Fibroblast of skin of abdomen (primary cell): Measurements from ENCODE around the gene ATP2A2. TPM values are rescaled to one million over a fixed set of nuclear protein-coding genes. Genes with fewer than 3 reads are reported as not detected.
"Not testable (repeated sequence)": the region's sequence is repeated elsewhere in the genome, so short reads cannot be mapped to it uniquely, and the experiment has no call there.

Experiments
- DNase-seq: peaks from one replicate; pipeline ENCODE4 v3.0.0-alpha.2; 2013
- polyA plus RNA-seq, 2 experiments: library from polyadenylated mRNA; unstranded; fragments of 120-200 nt; gene quantifications; one replicate each; pipeline ENCODE4 v1.2.1, GENCODE V29; 2013; ENCODE audit not compliant: insufficient read length in 2 of 2

ATP2A2 gene
- 247 TPM for polyA plus RNA-seq (2013, experiment 1 of 2; ENCODE audit: insufficient read length)
- polyA plus RNA-seq (2013, experiment 2 of 2; ENCODE audit: insufficient read length), result 239 TPM

DNA sequence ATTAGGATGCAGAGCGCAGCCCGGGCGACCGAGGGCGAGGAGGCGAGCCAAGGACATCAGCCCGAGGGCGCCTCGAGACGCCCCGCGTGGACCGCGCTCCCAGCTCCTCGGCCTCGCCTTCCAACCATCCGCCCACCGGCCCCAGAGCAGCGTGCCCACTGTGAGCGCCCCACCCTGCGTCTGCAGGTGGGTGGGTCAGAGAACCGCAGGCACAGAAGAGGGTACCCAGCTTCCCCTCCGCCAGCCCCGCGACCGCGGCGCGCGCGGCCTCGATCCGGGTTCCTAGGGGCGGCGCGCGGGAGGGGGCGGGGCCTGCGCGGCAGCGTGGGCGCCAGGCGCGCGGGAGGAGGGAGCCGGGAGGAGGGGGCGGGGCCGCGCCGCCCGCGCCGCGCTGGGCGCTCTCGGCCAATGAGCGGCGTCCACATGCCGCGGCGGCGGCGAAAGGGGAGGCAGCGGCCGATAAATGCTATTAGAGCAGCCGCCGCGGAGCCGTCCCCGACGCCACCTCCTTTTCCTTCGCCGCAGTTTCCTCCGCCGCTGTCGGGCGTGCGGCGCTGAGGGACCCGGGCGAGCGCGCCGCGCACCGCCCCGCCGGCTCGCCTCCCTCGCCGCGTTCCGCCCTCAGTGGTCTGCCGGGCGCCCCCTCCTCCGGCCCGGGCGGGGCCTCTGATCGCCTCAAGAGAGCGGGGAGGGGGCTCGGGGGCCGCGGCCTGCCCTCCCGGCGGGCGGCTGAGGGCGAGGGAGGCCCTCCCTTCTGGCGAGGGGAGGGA lies at the start of gene ATP2A2:
ATP2A2 (plus strand) TSS at position 469 of the 770 bp plus-strand sequence. CDS start 543 bp downstream, outside the sequence.
- DNase-seq, result peak; percentile 94

DNA sequence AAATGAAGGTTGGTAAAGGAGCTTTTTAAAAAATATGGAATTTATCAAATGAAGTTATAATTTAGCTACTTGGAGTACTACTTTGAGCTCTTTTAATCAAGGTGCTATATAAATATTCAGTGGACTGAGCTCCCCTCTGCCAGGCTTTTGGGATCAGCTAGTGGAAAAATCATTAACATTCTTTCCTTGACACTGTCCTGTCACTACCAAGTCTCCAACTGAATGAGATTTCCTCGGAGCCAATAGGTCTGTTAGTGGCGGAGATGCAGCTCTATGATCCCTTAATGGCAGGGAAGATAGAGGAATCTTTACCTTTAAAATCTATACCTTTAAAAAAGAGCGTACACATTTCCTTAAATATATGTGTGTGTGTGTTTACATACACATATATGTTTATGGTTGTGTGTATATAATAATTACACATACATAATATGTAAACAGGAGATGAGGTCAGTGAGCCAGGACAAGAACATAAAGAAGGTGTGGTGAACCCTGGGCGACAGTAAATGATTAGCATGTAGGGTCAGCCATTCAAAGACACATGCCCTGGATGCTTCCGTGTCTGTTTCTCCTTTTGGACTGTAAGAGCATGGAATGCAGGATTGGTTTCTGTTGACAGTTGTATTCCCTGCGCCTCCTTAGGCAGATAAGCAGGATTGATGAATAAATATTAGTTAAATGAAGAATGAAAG lies 47.7 kb upstream of the ATP2A2 start:
- no peak for DNase-seq

DNA sequence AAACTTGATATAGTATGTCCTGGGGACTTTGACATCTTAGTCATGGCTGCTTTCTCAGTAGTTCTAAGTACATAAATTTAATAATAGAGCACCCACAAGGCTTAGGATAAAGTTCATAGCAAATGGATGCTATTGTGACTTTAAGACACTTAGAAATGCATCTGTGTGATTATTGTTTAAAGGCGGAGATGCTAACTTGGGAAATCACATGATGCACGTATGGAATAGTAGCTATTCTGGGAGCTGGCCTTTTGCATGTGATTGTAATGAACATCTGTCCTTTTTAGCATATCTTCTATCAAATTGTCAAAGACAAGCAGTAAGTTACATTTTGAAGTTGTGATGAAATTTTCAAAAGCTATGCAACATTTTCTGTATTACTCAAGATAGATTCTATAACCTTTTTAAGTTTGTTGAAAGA lies 46.7 kb upstream of the ATP2A2 start:
- no peak for DNase-seq

DNA sequence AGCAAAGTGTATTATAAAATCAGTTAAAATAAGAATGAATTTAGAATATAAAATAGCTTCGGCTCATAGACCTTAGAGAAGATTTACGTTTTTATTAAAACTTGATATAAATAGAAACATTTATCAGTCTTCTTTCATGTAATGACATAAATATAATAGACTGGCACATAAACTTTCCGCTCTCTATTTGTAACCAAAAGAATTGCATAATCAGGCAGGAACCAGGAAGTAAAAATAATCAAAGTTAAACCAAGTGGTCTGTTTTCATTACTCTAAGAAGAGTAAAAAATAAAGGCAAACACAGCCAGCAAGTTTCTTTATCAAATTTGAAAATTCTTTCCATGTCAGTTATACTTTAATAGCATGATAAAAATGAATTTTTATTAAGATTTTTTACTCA lies 46.3 kb upstream of the ATP2A2 start:
- no peak for DNase-seq

DNA sequence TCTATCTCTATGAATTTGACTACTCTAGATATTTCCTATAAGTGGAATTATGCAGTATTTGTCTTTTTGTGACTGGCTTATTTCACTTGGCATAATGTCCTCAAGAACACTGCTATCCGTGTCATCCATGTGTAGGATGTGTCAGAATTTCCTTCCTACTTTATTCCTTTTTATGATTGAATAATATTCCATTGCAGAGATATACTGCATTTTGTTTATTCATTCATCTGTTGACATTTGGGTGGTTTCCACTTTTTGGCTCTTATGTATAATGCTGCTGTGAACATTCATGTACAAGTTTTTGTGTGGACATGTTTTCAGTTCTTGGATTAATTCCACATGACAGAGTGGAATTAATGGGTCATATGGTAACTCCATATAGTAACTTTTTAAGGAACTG lies 45.7 kb upstream of the ATP2A2 start:
- no peak for DNase-seq

DNA sequence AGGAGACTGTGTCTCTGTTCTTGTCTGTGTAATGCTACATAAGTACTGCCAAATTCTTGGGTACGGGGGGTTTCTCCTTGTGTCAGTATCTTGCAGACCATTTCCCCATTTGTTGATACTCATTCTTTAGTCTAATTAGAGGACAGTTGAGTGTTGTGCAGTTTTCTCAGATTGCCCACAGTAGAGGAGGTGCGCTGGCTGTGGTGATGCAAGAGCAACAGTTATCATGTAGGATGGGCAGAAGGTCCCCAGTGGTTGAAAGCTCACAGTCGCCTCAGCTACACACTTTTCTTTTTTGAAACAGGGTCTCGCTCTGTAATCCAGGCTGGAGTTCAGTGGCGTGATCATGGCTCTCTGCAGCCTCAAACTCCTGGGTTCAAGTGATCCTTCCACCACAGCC lies 37.8 kb upstream of the ATP2A2 start:
- no peak for DNase-seq

DNA sequence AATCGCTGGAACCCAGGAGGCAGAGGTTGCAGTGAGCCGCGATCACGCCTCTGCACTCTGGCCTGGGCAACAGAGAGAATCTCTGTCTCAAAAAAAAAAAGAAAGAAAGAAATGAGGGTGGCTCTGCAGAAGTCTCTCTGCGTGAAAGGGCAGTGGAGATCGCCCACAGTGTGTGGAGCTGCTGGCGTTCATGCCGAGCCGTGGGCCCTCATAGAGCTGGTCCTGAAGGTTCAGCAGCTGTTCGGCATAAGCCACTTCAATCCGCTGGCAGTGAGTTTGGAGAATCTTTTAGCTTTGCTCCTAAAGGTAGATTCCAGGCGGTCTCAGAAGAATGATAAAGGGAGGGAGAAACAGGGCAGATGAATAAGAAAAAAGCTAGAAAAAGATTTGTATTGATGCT lies 36.7 kb upstream of the ATP2A2 start:
- DNase-seq, result no peak

DNA sequence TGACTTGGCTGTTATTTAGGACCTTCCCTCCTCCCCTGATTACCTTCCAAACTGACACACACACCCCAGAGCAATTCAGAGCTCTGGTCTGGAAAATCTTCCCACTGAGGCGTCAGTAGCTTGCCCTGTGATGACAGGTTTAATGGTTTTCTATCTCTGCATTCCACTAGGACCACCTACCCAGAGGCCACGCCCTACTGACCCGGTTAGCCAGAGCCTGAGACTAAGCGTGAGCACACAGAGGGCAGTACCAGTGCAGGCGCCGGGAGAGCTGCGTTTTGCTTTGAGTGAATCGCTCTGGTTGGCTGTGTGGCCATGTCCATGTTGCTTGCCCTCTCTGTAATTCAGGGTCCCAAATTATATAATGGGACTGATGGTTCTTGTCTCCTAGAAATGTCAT lies 36.2 kb upstream of the ATP2A2 start:
- no peak for DNase-seq

DNA sequence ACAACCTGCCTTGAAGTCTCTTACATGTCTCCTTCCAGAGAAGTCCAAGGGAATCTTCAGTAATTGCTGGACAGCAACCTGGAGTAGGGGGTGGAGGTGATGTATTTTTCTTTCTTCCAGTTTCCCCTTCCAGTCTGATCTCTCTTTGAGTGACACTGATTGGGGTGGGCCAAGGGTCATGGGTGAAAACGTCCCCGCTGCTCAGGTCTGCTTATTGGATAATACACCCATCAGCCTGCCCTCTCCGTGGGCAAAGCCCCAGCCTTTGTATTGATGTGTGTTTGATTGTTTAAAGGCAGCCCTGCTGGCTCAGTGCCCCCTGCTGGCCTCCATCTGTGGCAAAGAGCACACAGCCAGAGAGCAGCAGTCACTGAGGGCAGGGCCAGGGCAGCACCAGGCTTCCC lies 35.7 kb upstream of the ATP2A2 start:
- DNase-seq, result no peak

DNA sequence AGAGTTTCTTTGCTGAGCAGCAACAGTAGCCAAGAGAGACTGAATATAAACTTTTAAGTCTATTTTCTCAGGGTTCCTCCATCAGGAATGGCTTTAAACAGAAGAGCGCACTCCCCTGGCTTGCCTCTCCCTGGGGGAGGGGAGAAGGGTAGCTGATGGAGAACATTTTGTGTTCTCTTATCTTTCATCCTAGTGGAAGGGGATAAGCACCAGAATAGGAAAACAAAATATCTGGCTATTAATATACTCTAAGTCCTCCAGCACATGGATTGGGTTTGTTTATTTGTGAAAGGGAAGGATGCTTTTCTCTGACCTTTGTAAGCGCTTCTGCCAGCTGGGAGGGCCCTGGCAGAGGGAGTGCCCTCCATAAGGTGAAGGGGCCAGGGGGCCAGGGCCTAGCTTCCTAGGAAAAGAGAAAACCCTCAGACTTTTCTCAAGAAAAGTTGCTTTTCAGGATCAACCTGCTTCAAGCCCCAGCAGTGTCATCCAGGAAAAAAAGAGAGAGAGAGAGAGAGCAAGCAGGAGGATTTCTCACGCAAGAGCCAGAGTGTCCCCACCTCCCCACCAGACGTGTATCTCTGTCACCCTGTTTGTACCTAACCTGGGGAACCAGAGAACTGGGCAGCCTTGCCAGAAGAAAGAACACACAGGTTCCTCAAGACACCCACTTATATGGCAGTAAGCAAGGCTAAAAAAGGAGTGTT lies 34.3 kb upstream of the ATP2A2 start:
- no peak for DNase-seq

DNA sequence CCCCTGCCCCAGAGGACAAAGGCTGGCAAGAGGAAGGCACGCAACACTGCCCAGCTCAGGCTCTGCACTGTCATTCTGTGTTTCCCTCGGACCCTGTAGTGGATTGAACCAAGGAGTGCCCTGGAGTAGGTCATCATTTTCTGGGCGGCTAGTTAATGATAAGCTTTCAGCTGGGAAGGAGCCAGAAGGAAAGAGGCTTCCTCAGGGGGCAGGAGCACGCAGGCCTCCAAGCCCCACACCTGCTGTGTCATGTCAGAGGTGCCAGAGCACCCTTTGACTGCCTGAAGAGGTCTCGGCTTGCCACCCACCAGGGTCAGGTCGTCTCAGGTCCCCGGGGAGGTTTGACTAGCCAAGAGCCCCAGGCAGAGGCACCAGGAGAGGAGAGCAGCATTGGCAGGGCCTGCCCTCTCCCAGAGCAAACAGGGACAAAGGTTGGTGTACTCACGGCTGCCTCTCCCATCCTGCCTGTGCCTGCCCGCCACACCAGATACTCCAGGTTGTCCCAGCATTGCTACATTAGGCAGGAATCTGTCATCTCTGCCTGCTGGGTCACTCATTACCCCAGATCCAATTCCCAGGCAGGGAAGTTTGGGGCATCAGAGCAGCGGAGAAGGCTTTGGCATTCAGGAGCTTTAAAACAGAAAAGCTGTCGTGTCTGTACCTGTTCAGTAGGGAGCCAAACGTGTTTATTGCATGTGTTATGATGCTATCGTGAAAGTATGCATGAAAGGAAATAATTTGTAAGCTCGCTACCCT lies 33.5 kb upstream of the ATP2A2 start:
- DNase-seq, result no peak

DNA sequence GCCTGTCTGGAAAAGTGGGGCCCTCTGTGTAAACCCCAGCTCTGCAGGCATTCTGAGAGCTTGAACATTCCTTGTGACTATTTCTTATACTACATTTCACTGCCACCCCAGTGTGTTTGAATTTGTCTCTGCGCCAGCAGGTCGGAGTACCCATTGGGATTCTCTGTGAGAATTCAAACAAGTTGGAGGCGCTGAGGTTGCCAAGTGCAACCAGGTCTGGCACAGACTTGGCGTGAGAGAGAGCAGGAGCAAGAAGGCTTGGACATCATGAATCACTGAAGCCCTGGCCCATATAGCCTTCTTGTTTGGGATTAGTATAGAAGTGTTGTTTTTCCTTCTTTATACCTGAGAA lies 33.0 kb upstream of the ATP2A2 start:
- DNase-seq, result no peak

DNA sequence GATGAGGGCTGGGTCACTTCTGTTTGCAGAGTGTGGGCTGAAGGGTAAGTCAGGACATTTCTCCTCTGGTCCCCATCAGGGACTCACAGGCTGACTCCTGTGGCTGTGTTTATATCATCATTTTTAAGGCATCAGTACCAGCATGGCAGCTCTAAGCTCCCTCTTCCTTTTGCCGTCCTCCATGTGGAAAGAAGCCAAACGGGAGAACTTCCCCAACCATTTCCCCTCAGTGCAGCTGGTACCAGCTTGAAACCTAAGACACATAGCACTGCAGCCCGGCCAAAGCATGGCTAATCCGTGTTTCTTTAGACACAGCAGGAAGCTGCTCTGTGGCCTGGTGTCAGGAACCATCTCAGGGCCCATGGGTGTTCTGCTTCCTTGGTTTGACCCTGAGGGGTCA lies 31.9 kb upstream of the ATP2A2 start:
- DNase-seq, result no peak

DNA sequence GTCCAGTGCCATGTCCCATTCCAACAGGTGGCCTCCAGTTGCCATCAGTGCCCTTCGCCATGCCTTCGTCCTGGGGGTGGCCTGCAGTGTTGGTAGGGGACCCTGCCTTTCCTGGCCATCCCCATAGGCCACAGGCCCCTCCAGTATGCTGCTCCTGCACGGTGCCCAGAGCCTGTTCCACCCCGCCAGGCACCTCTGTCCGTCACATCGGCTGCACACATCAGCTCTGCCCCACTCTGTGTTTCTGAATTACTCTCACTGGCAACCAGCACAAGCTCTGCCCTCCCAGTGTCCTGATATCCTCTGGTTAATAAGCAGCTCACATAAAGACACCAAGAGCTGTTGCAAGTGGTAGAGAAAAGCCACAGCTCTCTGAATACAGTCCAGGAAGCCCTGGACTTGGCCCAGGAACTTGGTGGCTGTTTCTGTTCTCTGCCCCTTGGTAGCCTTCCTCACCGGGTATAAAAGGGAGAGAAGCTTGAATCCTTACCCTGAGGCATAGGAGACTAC lies 31.3 kb upstream of the ATP2A2 start:
- DNase-seq, result no peak

DNA sequence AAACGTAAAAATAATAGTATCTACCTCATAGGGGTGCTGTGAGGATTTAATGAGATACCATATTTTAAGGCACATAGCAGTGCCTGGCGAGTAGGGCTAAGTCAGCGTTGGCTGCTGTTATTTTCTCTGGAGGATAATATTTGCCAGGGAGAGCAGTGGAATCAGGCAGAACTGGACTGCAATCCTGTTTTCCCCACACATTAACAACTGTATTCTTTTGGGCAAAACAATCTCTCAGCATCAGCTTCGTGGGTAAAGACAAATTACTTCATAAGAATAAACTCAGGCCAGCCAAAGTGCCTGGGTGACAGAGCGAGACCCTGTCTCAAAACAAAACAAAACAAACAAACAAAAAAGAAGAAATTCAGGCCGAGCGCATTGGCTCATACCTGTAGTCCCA lies 29.7 kb upstream of the ATP2A2 start:
- DNase-seq, result no peak

DNA sequence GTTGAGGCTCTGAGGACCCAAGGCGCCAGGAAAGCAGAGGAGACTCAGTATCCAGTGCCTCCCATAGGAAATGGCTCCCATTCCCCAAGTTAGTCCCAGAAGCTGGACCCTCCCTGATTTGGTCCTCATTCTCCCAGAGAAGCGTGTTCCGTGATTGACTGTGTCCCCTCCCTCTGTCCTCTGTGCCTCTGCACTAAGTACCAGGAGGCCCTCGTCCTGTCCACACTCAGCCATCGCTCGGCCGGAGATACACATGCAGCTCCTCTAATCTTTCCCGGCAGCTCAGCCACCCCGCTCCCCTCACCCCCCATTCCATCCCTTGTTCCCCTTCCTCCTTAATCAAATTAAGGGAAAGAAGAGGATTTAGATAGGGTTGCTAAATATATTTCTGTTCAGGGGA lies 28.3 kb upstream of the ATP2A2 start:
- no peak for DNase-seq

DNA sequence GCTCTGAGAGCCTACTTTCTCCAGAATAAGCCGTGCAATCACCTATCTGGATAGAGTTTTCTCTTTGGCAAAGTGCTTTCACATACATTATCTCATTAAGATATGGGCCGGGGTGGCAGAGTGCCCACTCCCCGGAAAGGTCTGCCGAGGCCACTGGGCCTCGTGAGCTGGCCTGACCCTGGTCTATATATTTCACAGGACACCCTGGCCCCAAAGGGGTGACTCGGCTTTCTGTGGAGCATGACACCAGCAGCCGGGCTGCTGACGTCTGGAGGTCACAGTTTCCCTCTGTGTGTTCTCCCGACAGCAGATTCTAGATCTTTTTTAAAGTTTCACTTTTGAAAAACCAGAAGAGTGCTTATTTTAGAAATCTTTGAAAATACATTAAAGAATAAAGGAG lies 27.9 kb upstream of the ATP2A2 start:
- DNase-seq, result no peak

DNA sequence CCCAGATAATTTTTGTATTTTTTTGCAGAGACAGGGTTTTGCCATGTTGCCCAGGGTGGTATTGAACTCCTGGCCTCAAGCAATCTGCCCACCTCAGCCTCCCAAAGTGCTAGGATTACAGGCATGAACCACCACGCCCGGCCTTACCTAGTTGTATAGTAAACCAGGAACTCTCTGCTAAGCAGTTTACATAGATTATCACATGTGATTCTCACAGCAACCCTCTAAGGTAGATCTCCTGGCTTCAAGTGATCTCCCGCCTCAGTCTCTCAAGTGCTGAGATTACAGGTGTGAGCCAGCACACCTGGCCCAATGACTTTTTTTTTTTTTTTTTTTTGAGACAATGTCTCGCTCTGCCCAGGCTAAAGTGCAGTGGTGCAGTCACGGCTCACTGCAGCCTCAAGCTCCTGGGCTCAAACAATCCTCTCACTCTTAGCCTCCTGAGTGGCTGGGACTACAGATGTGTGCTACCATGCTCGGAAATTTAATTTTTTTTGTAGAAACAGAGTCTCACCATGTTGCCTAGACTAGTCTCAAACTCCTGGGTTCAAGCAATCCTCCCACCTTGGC lies 26.0 kb upstream of the ATP2A2 start:
- DNase-seq, result no peak

DNA sequence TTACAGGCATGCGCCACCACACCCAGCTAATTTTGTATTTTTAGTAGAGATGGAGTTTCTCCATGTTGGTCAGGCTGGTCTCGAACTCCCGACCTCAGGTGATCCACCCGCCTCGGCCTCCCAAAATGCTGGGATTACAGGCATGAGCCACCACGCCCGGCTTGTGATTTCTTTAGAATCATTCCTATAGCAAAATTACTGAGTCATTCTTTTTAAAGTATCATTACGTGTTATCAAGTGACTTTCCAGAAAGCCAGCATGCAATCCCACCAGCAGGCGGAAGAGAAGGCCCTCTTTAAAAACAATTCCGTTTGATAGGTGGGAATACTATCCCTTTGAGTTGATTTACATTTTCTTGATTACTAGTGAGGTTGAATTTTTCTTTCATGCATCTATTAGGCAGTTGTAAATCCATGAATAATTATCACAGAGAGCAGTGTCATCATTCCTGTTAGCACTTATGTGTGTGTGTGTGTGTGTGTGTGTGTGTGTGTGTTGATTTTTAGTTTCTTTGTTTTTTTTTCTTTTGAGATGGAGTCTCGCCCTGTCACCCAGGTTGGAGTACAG lies 25.1 kb upstream of the ATP2A2 start:
- DNase-seq, result not testable (repeated sequence)

DNA sequence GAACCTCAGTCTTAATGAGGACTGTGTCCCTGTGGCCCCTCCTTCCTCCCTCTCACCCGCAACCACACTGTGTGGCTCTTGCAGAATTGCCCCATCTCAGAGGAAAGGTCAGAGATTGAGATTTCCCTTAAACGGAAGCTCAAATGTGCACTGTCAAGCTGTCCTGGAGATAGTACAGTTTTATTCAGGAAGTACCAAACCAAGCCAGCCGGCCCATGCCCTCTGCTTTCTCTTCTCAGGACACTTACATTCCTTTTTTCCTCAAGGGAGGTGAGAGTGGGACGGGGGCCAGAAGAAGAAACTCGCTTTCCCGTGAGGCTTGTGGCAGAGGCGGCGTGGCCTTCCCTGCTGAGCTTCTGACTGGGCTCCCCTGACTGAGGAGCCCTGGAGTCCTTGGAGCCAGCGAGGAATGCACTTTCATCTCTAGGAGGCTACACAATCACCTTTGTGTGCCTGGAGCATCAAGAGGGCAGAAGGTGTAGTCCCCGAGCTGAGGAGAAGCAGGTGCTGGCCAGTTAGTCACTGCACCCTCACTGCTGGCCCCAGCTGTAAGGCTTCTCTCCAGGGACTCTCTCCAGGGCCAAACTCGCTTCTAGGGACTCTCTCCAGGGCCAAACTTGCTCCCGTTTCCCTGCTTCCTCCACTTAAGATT lies 24.1 kb upstream of the ATP2A2 start:
- no peak for DNase-seq

DNA sequence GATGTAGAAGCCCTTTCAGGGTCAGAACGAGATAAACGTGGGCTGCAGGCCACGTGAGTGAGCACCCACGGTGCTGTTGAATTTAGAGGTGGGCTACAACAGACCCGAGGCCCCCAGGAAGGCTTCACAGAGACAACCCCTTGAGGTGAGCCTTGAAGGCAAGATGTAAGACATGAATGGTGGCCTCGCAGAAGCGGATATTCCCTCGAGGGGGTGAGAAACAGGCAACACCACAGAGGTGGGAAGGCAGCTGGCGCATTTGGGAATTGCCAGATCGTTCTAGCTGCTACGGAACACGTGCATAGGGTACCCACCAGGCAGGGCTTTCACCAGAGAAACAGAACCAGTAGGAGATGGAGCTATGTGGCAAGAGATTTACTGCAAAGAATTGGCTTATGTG lies 22.6 kb upstream of the ATP2A2 start:
- no peak for DNase-seq
